H1 (cell line): ENCODE data around the gene DLL1. TPM values are rescaled to one million over a fixed set of nuclear protein-coding genes. Genes with fewer than 3 reads are reported as not detected.
A peak's percentile ranks its signal among the peaks of the same experiment; 100 is the strongest.

ENCODE experiments used
- CTCF ChIA-PET: fragments of 300-600 bp; sonication (Branson Sonifier 250); formaldehyde crosslinking; loops from one replicate; lab custom pipeline; 2021; ENCODE audit not compliant: partially characterized antibody; lab: Charles Lee
- POLR2A ChIA-PET: fragments of 300-600 bp; sonication (Branson Sonifier 250); formaldehyde crosslinking; loops from one replicate; lab custom pipeline; 2021; ENCODE audit warnings: inconsistent platforms; ENCODE audit not compliant: partially characterized antibody; lab: Charles Lee
- DNase-seq, 2 experiments: peaks; one replicate each; pipeline versions ENCODE4 v3.0.0 to v3.0.0-alpha.2; 2010 to 2022; ENCODE audit warnings: low spot score in 2 of 2, low read depth in 1 of 2, mixed read lengths in 1 of 2
- FAIRE-seq: peaks from 2 replicates; lab custom pipeline; 2011; peaks lifted over from hg19 to GRCh38; lab: Jason Lieb, UNC
- H2AFZ ChIP-seq: 2 replicates; pipeline ENCODE4 v1.8.1; 2012; ENCODE audit warnings: low read length, inconsistent platforms
- H2AK5ac ChIP-seq: 2 replicates; pipeline ENCODE4 v1.6.1; 2013; ENCODE audit warnings: low read depth, low read length
- H2BK120ac ChIP-seq: replicated peaks from 2 replicates; pipeline ENCODE3; 2013; ENCODE audit warnings: low read depth, low read length, inconsistent platforms
- H2BK12ac ChIP-seq: 2 replicates; pipeline ENCODE4 v1.6.1; 2013; ENCODE audit warnings: low read depth, low read length
- H2BK15ac ChIP-seq: 2 replicates; pipeline ENCODE4 v1.6.1; 2013; ENCODE audit warnings: low read length
- H2BK20ac ChIP-seq: 2 replicates; pipeline ENCODE4 v1.6.1; 2013; ENCODE audit warnings: low read length
- H2BK5ac ChIP-seq: 2 replicates; pipeline ENCODE4 v1.6.1; 2013; ENCODE audit warnings: low read depth, low read length
- H3K14ac ChIP-seq: 2 replicates; pipeline ENCODE4 v1.6.1; 2013; ENCODE audit warnings: inconsistent platforms; ENCODE audit not compliant: insufficient read length
- H3K18ac ChIP-seq: 2 replicates; pipeline ENCODE4 v1.6.1; 2013; ENCODE audit warnings: low read length; ENCODE audit errors: extremely low read depth
- H3K23ac ChIP-seq: 2 replicates; pipeline ENCODE4 v1.6.1; 2013; ENCODE audit warnings: inconsistent platforms; ENCODE audit not compliant: insufficient read length
- H3K23me2 ChIP-seq: 2 replicates; pipeline ENCODE4 v1.6.1; 2013; ENCODE audit warnings: low read depth, low read length
- H3K27ac ChIP-seq: 2 replicates; pipeline ENCODE4 v1.6.1; 2011; ENCODE audit warnings: low read depth, low read length, inconsistent platforms
- H3K27me3 ChIP-seq, 4 experiments: replicated peaks in 1 of 4; 1 replicate in 1 of 4; 2 replicates in 3 of 4; pipeline versions ENCODE4 v1.6.1 to v1.8.1; 2011 to 2013; ENCODE audit warnings: low read length in 3 of 4, mild to moderate bottlenecking in 3 of 4, inconsistent platforms in 2 of 4, mixed read lengths in 2 of 4, moderate library complexity in 1 of 4; ENCODE audit not compliant: control insufficient read depth in 3 of 4, insufficient read depth in 3 of 4; ENCODE audit errors: extremely low read depth in 1 of 4
- H3K36me3 ChIP-seq, 4 experiments: 2 replicates each; pipeline versions ENCODE4 v1.6.1 to v1.8.1; 2011 to 2013; ENCODE audit warnings: mild to moderate bottlenecking in 4 of 4, low read length in 3 of 4, moderate library complexity in 2 of 4, control low read depth in 1 of 4, inconsistent platforms in 1 of 4; ENCODE audit not compliant: insufficient read depth in 4 of 4, control insufficient read depth in 2 of 4
- H3K4ac ChIP-seq: replicated peaks from 2 replicates; pipeline ENCODE3; 2013; ENCODE audit warnings: low read length, low read depth, mixed read lengths, inconsistent platforms; ENCODE audit not compliant: insufficient read length
- H3K4me1 ChIP-seq, 4 experiments: replicated peaks in 1 of 4; 1 replicate in 1 of 4; 2 replicates in 3 of 4; pipeline versions ENCODE4 v1.6.1 to v1.8.1; 2011 to 2013; ENCODE audit warnings: low read length in 3 of 4, inconsistent platforms in 2 of 4, mixed read lengths in 1 of 4; ENCODE audit not compliant: insufficient read depth in 4 of 4, control insufficient read depth in 3 of 4
- H3K4me2 ChIP-seq, 2 experiments: 2 replicates each; pipeline versions ENCODE4 v1.6.1 to v1.8.1; 2011 to 2013; ENCODE audit warnings: low read depth in 2 of 2, low read length in 2 of 2, control low read depth in 1 of 2, inconsistent platforms in 1 of 2, mild to moderate bottlenecking in 1 of 2; ENCODE audit not compliant: insufficient read depth in 1 of 2
- H3K4me3 ChIP-seq, 4 experiments: fragments of 200-600, 300-600 bp in 1 of 4; sonication (generic), shearing (Covaris generic), sonication (Bioruptor Twin) in 1 of 4; 2 replicates each; pipeline versions ENCODE4 v1.5.1 to v1.8.1; 2011 to 2016; ENCODE audit warnings: low read length in 4 of 4, low read depth in 3 of 4, control low read depth in 2 of 4, inconsistent platforms in 2 of 4, mild to moderate bottlenecking in 2 of 4, mixed read lengths in 1 of 4, moderate library complexity in 1 of 4; ENCODE audit not compliant: insufficient read depth in 2 of 4; ENCODE audit errors: extremely low read depth in 1 of 4
- H3K56ac ChIP-seq: replicated peaks from 2 replicates; pipeline ENCODE3; 2013; ENCODE audit warnings: low read depth, mild to moderate bottlenecking, mixed read lengths, low read length, inconsistent platforms; ENCODE audit not compliant: insufficient read length
- H3K79me1 ChIP-seq: 2 replicates; pipeline ENCODE4 v1.6.1; 2013; ENCODE audit warnings: low read depth, low read length, control low read depth
- H3K79me2 ChIP-seq, 2 experiments: 2 replicates each; pipeline versions ENCODE4 v1.6.1 to v1.8.1; 2012 to 2013; ENCODE audit warnings: low read length in 2 of 2, mild to moderate bottlenecking in 2 of 2, inconsistent platforms in 1 of 2; ENCODE audit not compliant: insufficient read depth in 2 of 2, control insufficient read depth in 1 of 2
- H3K9ac ChIP-seq, 4 experiments: replicated peaks in 1 of 4; 1 replicate in 1 of 4; 2 replicates in 3 of 4; pipeline versions ENCODE4 v1.6.1 to v1.8.1; 2011 to 2013; ENCODE audit warnings: low read depth in 3 of 4, low read length in 3 of 4, control low read depth in 2 of 4, mild to moderate bottlenecking in 2 of 4, moderate library complexity in 2 of 4, inconsistent platforms in 1 of 4; ENCODE audit errors: extremely low read depth in 1 of 4
- H3K9me3 ChIP-seq, 2 experiments: 2 replicates each; pipeline versions ENCODE4 v1.6.1 to v1.8.1; 2012 to 2013; ENCODE audit warnings: mild to moderate bottlenecking in 2 of 2, moderate library complexity in 2 of 2, control low read depth in 1 of 2, inconsistent platforms in 1 of 2, low read depth in 1 of 2, low read length in 1 of 2, mixed read lengths in 1 of 2; ENCODE audit not compliant: insufficient read depth in 2 of 2
- H4K20me1 ChIP-seq, 2 experiments: replicated peaks in 1 of 2; 2 replicates each; pipeline versions ENCODE3 to v1.8.1; 2011 to 2013; ENCODE audit warnings: inconsistent platforms in 2 of 2, low read length in 2 of 2, mild to moderate bottlenecking in 1 of 2; ENCODE audit not compliant: insufficient read depth in 2 of 2, control insufficient read depth in 1 of 2
- H4K5ac ChIP-seq: 2 replicates; pipeline ENCODE4 v1.6.1; 2013; ENCODE audit warnings: low read length, low read depth, mixed read lengths, inconsistent platforms; ENCODE audit not compliant: insufficient read length
- H4K8ac ChIP-seq: 2 replicates; pipeline ENCODE4 v1.8.0; 2013; ENCODE audit warnings: mild to moderate bottlenecking, moderate library complexity, low read length, inconsistent platforms; ENCODE audit not compliant: insufficient read depth; ENCODE audit errors: extremely low read depth
- H4K91ac ChIP-seq: replicated peaks from 2 replicates; pipeline ENCODE3; 2013; ENCODE audit warnings: low read length, mixed read lengths, inconsistent platforms; ENCODE audit not compliant: insufficient read length
- CREB1 ChIP-seq: IDR thresholded peaks from 2 replicates; pipeline ENCODE4 v1.6.1; 2012; ENCODE audit warnings: inconsistent platforms
- WGBS, 2 experiments: shearing (Covaris generic) in 1 of 2; methylation state at CpG; one replicate each; pipeline versions ENCODE4 v1.1.6 to v1.1.7; 2013 to 2015; ENCODE audit warnings: low lambda C conversion rate in 2 of 2, mixed read lengths in 2 of 2, inconsistent platforms in 1 of 2, low coverage in 1 of 2, missing lambda C conversion rate in 1 of 2; ENCODE audit not compliant: insufficient replicate concordance in 2 of 2, insufficient coverage in 1 of 2, insufficient read length in 1 of 2; ENCODE audit errors: extremely low coverage in 1 of 2, missing lambda C conversion rate in 1 of 2; 5-methylcytosine and 5-hydroxymethylcytosine counted together
- polyA plus RNA-seq, 7 experiments: library from polyadenylated mRNA; depleted of rRNA in 3 of 7; stranded (reverse) in 5 of 7; unstranded in 2 of 7; fragments of >200 nt in 5 of 7; fragments of 200-250 nt in 2 of 7; gene quantifications; 1 replicate in 5 of 7; 2 replicates in 1 of 7; 4 replicates in 1 of 7; pipeline versions ENCODE4 v1.2.1 to v1.2.3, GENCODE V29; 2011 to 2013; ENCODE audit warnings: missing spikeins in 2 of 7, mixed read lengths in 2 of 7
- total RNA-seq: library from RNA; stranded (reverse); fragmentation: NEBNext Ultra II Directional; extraction: Animal tissue kit (Norgen Biotek cat#: 25700); gene quantifications from 2 replicates; pipeline ENCODE4 v1.2.1, GENCODE V29; 2021

The DLL1 gene
- total and polyA plus RNA-seq, 2 of the 8 experiments (the other 6 are each of a cell fraction or from before 2014, with no cell fraction given): 1.7 to 3.8 TPM

DNA sequence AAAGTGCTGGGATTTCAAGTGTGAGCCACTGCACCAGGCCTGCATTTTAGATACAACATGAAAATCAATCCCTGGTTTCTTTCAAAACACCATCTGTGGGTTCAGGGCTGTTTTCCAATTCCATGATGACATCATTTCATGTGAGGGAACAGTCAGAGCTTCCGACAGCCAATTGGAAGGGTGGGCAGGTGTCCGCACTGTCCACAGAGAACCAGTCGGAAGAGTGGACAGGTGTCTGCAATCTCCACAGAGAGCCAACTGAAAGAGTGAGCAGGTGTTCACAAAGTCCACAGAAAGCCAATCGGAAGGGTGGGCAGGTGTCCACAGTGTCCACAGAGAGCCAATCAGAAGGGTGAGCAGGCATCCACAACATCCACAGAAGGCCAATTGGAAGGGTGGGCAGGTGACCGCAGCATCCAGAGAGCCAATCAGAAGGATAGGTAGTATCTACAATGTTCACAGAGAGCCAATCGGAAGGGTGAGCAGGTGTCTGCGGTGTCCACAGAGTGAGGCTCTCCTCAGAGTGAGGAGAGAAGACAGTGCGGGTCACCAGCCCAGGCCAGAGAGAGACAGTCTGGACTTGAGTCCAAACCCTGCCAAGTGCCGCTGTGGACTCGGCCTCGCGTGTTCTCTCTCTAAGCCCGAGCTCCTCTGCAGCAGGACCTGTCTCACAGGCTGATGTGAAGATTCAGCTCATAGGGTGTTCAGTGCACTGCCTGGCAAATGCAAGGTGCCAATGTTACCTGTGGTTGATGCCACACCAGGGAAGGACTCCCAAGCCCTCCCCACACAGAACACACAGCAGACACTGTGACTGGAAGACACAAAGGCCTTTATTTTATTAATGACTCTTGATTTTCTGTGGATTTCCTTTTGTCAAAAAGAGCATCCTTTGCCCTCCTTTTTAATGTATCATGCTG, 57.3 kb downstream of the DLL1 start:
- FAIRE-seq: no peak
- Histone ChIP-seq H3K4me2 (no peak overlapping the region), H3K4ac (no peak overlapping the region), H3K9ac (no peak overlapping the region), H3K36me3 (no peaks in the 10 kb centered on the region), H3K18ac (no peak overlapping the region; the same call in 1 of the 2 replicates), H2BK20ac (0 out of 2 replicates have a peak overlapping the region, but pooled peaks have one; percentile 32), H2BK15ac (0 out of 2 replicates have a peak overlapping the region, but pooled peaks have one; percentile 72), H2BK12ac (no peak overlapping the region), H3K23me2 (no peaks in the 10 kb centered on the region; the same call in 1 of the 2 replicates), H3K79me2 (no peaks in the 10 kb centered on the region), H2BK5ac (no peak overlapping the region), H3K79me1 (no peaks in the 10 kb centered on the region), H3K14ac (no peak overlapping the region), H2BK120ac (peak overlapping the region; percentile 61), H3K4me3 (no peak overlapping the region), H4K8ac (no peak overlapping the region), H4K5ac (no peak overlapping the region), H3K27ac (no peak overlapping the region), H3K23ac (no peak overlapping the region), H2AK5ac (0 out of 2 replicates have a peak overlapping the region, but pooled peaks have one; percentile 12), H3K27me3 (no peaks in the 10 kb centered on the region; a peak in 1 of 7 replicates), H4K91ac (peak overlapping the region; percentile 80), H3K4me1 (peaks cover 0 to 10% (median 3%) of the 10 kb centered on the region in 4 experiments; a peak in 5 of 7 replicates), H4K20me1 (no peaks in the 10 kb centered on the region), H3K56ac (no peak overlapping the region), H2AFZ (no peak overlapping the region), H3K9me3 (no peaks in the 10 kb centered on the region)
- no peak for TF ChIP-seq CREB1
- no peak for DNase-seq
- ChIA-PET CTCF (no interaction called here), POLR2A (interaction anchor here (0.9 kb wide), 1 partner anchor 20 kb away, joined by 3 read pairs; no protein-coding TSS in a partner anchor)
- WGBS, 2 experiments: 90% methylated on average over 13 of the region's 13 CpGs; no CpG with 5 or more reads in 1 of the 2 experiments
